SU-DHL-6 (cell line): ENCODE results near the gene GRM7.

Source experiments
- H2AFZ ChIP-seq: fragments of 200-600 bp; sonication (generic); 2 replicates; pipeline ENCODE4 v1.6.1; 2014; ENCODE audit warnings: low read depth, mild to moderate bottlenecking, moderate library complexity, mixed read lengths, antibody characterized with exemption, low read length; ENCODE audit not compliant: severe bottlenecking
- H3F3A ChIP-seq: fragments of 200-600 bp; shearing (Covaris generic); 2 replicates; pipeline ENCODE4 v1.6.0; 2016; ENCODE audit warnings: antibody characterized with exemption, mild to moderate bottlenecking; ENCODE audit not compliant: insufficient read depth
- H3K27ac ChIP-seq: fragments of 200-600 bp; sonication (generic); 2 replicates; pipeline ENCODE4 v1.5.1; 2016; ENCODE audit warnings: low read depth, mild to moderate bottlenecking, low read length, moderate library complexity, mixed read lengths
- H3K27me3 ChIP-seq: fragments of 200-600 bp; sonication (generic), shearing (Covaris generic); 2 replicates; pipeline ENCODE4 v1.6.0; 2014; ENCODE audit warnings: mild to moderate bottlenecking, low read length
- H3K36me3 ChIP-seq: fragments of 200-600 bp; sonication (generic); 2 replicates; pipeline ENCODE4 v1.6.1; 2014; ENCODE audit warnings: mild to moderate bottlenecking, low read length, mixed read lengths
- H3K4me2 ChIP-seq: fragments of 300-600, 200-600 bp; shearing (Covaris generic), sonication (generic); 2 replicates; pipeline ENCODE4 v1.6.0; 2014; ENCODE audit warnings: low read length, low read depth, mild to moderate bottlenecking; ENCODE audit not compliant: poor library complexity, severe bottlenecking
- H3K4me3 ChIP-seq: fragments of 200-600 bp; sonication (generic); 2 replicates; pipeline ENCODE4 v1.5.1; 2014; ENCODE audit warnings: antibody characterized with exemption, low read length, mild to moderate bottlenecking, mixed read lengths; ENCODE audit not compliant: insufficient read depth, poor library complexity, severe bottlenecking
- H3K79me2 ChIP-seq: fragments of 200-600 bp; sonication (generic); 2 replicates; pipeline ENCODE4 v1.6.1; 2014; ENCODE audit warnings: mild to moderate bottlenecking, low read length, moderate library complexity; ENCODE audit not compliant: insufficient read depth
- H3K9ac ChIP-seq: fragments of 200-600 bp; sonication (generic); 2 replicates; pipeline ENCODE4 v1.7.0; 2014; ENCODE audit warnings: mild to moderate bottlenecking, low read length
- H3K9me2 ChIP-seq: fragments of 200-600 bp; sonication (generic); replicated peaks from 2 replicates; pipeline ENCODE4 v1.6.1; 2014; ENCODE audit warnings: low read length; ENCODE audit not compliant: insufficient read depth
- H3K9me3 ChIP-seq: fragments of 200-600 bp; sonication (generic); 2 replicates; pipeline ENCODE4 v1.6.1; 2014; ENCODE audit warnings: low read length, mixed read lengths; ENCODE audit not compliant: insufficient read depth
- H4K20me1 ChIP-seq: fragments of 200-600 bp; sonication (generic); 2 replicates; pipeline ENCODE4 v1.6.1; 2014; ENCODE audit warnings: low read depth, mild to moderate bottlenecking, antibody characterized with exemption, low read length, moderate library complexity, mixed read lengths
- EZH2phosphoT487 ChIP-seq: fragments of 200-600 bp; sonication (generic), shearing (Covaris generic); conservative IDR thresholded peaks from 2 replicates; pipeline ENCODE4 v1.6.1; 2018; ENCODE audit warnings: mild to moderate bottlenecking, antibody characterized with exemption, low read length, moderate library complexity, mixed read lengths
- TF ChIP-seq, protein P1 (sequence below): fragments of 200-600 bp; sonication (generic); IDR thresholded peaks from one replicate; pipeline ENCODE4 v1.5.1; 2017; ENCODE audit warnings: antibody characterized with exemption, mild to moderate bottlenecking, low read length, moderate library complexity; ENCODE audit not compliant: insufficient read depth, poor library complexity, severe bottlenecking

GRM7 gene

DNA sequence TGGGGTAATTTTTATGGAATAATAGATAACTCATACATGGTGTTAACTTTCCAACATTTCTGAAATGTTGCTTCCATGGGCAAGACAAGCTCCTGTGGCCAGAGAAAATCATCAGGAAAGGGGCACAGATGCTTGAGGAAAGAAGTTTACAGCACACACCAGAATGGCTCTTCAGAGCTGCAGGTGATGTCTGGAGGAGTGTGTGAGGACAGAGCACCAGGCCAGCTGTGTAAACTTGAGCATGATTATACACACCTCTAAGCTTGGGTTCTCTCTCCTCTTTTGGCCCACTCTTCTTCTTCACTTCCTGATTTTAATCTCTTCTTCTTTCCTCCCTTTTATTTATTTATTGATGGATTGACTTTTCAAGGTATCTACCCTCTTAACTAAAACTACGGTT lies 676.0 kb downstream of the GRM7 start:
- Histone ChIP-seq H3K27ac (no peak overlapping the region), H3K9me2 (no peaks in the 10 kb centered on the region), H3K4me3 (no peak overlapping the region)

DNA sequence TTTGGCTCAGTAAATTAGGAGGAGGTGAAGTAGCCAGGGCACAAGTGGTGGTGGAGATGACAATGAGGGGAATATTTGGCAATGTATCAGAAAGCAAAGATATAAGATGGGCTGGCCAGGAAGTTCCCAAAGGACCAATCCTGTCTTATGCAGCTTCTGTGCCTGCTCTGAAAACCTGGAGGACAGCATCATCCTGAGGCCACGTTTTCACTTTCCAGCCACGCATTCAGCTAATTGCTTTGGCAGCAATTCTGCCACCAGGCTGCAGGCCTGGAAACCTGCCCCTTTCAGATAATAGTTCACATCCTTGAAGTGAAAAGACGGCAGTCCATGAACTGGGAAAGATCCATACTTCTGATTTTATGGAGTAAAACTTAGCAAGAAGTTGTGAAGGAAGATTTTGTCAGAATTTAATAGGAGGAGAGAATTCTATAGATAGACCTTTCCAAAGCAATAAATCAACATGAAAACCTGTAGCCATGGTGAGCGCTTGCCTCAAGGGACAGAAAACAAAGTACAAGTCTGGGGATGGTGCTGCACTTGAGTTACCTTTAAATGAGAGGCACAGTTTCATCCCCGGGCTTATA lies 682.5 kb downstream of the GRM7 start:
- Histone ChIP-seq H3K36me3 (no peaks in the 10 kb centered on the region), H3K9me2 (no peaks in the 10 kb centered on the region), H3K79me2 (no peaks in the 10 kb centered on the region), H3K9me3 (no peaks in the 10 kb centered on the region), H3F3A (no peaks in the 10 kb centered on the region), H3K4me3 (no peak overlapping the region), H4K20me1 (no peaks in the 10 kb centered on the region), H3K27ac (no peak overlapping the region), H2AFZ (no peak overlapping the region), H3K27me3 (no peaks in the 10 kb centered on the region), H3K9ac (no peak overlapping the region), H3K4me2 (no peak overlapping the region)
- TF ChIP-seq, protein P1, sequence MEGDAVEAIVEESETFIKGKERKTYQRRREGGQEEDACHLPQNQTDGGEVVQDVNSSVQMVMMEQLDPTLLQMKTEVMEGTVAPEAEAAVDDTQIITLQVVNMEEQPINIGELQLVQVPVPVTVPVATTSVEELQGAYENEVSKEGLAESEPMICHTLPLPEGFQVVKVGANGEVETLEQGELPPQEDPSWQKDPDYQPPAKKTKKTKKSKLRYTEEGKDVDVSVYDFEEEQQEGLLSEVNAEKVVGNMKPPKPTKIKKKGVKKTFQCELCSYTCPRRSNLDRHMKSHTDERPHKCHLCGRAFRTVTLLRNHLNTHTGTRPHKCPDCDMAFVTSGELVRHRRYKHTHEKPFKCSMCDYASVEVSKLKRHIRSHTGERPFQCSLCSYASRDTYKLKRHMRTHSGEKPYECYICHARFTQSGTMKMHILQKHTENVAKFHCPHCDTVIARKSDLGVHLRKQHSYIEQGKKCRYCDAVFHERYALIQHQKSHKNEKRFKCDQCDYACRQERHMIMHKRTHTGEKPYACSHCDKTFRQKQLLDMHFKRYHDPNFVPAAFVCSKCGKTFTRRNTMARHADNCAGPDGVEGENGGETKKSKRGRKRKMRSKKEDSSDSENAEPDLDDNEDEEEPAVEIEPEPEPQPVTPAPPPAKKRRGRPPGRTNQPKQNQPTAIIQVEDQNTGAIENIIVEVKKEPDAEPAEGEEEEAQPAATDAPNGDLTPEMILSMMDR = no peak
- TF ChIP-seq EZH2phosphoT487 = no peak

More for the DNA sequence above, 676.0 kb downstream of the GRM7 start:
- Histone ChIP-seq H3F3A (no peaks in the 10 kb centered on the region), H3K9ac (no peak overlapping the region), H3K27me3 (no peaks in the 10 kb centered on the region), H2AFZ (no peak overlapping the region), H3K79me2 (no peaks in the 10 kb centered on the region), H3K4me2 (no peak overlapping the region), H4K20me1 (no peaks in the 10 kb centered on the region), H3K9me3 (no peaks in the 10 kb centered on the region), H3K36me3 (no peaks in the 10 kb centered on the region)
- TF ChIP-seq, protein P1 = no peak
- no peak for TF ChIP-seq EZH2phosphoT487

DNA sequence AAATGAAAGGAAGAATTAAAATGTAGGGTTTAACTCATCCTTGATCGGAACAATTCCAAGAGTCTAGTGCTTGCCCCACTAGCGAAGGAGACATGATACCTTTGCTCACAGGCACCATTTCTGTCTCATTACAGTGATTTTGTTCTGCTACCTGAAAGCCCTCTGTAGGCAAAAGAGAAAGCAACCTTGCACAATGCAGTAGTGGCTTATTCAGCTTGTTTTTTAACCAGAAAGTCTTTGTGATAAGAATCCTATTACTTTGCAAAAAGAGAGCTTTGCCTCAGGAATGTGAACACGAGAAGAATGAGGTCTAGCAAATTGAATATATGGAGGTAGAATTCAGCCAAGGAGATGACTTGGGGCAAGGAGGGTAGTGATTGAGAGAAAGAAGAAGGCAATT lies 684.4 kb downstream of the GRM7 start:
- no peaks in the 10 kb centered on the region for H3K79me2 ChIP-seq
- no peak overlapping the region for H3K4me2 ChIP-seq
- H3K9ac ChIP-seq = no peak overlapping the region
- H3K27me3 ChIP-seq = no peaks in the 10 kb centered on the region
- H4K20me1 ChIP-seq = no peaks in the 10 kb centered on the region
- no peaks in the 10 kb centered on the region for H3K9me2 ChIP-seq
- no peaks in the 10 kb centered on the region for H3F3A ChIP-seq
- no peaks in the 10 kb centered on the region for H3K36me3 ChIP-seq
- no peak overlapping the region for H3K4me3 ChIP-seq
- no peak overlapping the region for H3K27ac ChIP-seq
- no peak for TF ChIP-seq EZH2phosphoT487
- TF ChIP-seq, protein P1 = no peak
- H2AFZ ChIP-seq = no peak overlapping the region
- H3K9me3 ChIP-seq = no peaks in the 10 kb centered on the region

DNA sequence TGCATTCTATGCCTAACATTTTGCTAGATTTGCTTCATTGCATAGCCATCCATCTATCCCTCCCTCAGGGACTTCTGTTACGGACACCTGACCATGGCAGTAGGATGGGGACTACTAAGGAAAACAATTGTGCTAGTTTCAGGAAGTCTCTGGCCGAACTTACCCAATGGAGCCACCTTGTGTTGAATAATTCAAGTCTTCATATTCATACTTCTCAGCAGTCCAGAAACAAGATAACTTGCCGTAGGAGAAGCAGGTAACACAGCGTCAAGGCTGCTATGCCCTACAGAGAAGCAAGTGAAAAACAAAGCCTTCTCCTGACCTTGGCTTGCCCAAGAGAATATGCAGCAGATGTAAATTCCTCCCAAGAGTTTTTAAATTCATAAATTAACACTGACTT lies 685.3 kb downstream of the GRM7 start:
- Histone ChIP-seq H3K9me3 (no peaks in the 10 kb centered on the region), H3K4me2 (no peak overlapping the region)

More for the DNA sequence above, 685.3 kb downstream of the GRM7 start:
- Histone ChIP-seq H3K9me2 (no peaks in the 10 kb centered on the region), H3K27ac (no peak overlapping the region), H3K4me3 (no peak overlapping the region), H3K9ac (no peak overlapping the region), H3K27me3 (no peaks in the 10 kb centered on the region), H3K36me3 (no peaks in the 10 kb centered on the region), H3K79me2 (no peaks in the 10 kb centered on the region), H2AFZ (no peak overlapping the region), H4K20me1 (no peaks in the 10 kb centered on the region), H3F3A (no peaks in the 10 kb centered on the region)
- TF ChIP-seq, protein P1 = no peak
- TF ChIP-seq EZH2phosphoT487 = no peak
